Stimulated activated CD8-positive, alpha-beta memory T cell treated with anti-CD3 and anti-CD28 coated beads, Interleukin-7, amount 100 ng/mL, for 4 hours (primary cell): ENCODE results near the gene HAND1.

Source experiments
- DNase-seq, 2 donors: peaks; one replicate each; pipeline ENCODE4 v3.0.0-alpha.2; 2020; ENCODE audit warnings: low read depth in 2 of 2

The HAND1 gene

GRCh38 chr5:154479160-154479943, 1.3 kb upstream of the HAND1 start:
- DNase-seq = no peak

GRCh38 chr5:154478752-154479159, 729 bp upstream of the HAND1 start:
- no peak for DNase-seq

- no peak for DNase-seq
These were observed 424 bp downstream of the HAND1 start for GRCh38 chr5:154477382-154478223.

- no peak for DNase-seq
These were observed 1.4 kb downstream of the HAND1 start for GRCh38 chr5:154476354-154477205.

GRCh38 chr5:154475591-154476353, 2.3 kb downstream of the HAND1 start:
- DNase-seq = no peak

GRCh38 chr5:154474396-154475334, 3.4 kb downstream of the HAND1 start:
- no peak for DNase-seq

- no peak for DNase-seq
These were observed 4.3 kb downstream of the HAND1 start for GRCh38 chr5:154473581-154474283.

GRCh38 chr5:154472871-154473580, 5.0 kb downstream of the HAND1 start:
- no peak for DNase-seq

- no peak for DNase-seq
These were observed 6.8 kb downstream of the HAND1 start for GRCh38 chr5:154470947-154471870.

GRCh38 chr5:154470137-154470536, 7.9 kb downstream of the HAND1 start:
- DNase-seq = no peak

GRCh38 chr5:154467655-154468354, 10.2 kb downstream of the HAND1 start:
- DNase-seq = peak; percentile 36 to 52

- no peak for DNase-seq
These were observed 11.4 kb downstream of the HAND1 start for GRCh38 chr5:154466671-154467070.

- DNase-seq = no peak
These were observed 11.9 kb downstream of the HAND1 start for GRCh38 chr5:154466147-154466546.

GRCh38 chr5:154465169-154465568, 12.9 kb downstream of the HAND1 start:
- DNase-seq = no peak

GRCh38 chr5:154464438-154464837, 13.6 kb downstream of the HAND1 start:
- no peak for DNase-seq

GRCh38 chr5:154461531-154461930, 16.5 kb downstream of the HAND1 start:
- DNase-seq = no peak

- no peak for DNase-seq
These were observed 17.9 kb downstream of the HAND1 start for GRCh38 chr5:154460172-154460571.
